Epithelial cell of proximal tubule (primary cell): ENCODE data around the gene IP6K1. TPM values are rescaled to one million over a fixed set of nuclear protein-coding genes. Genes with fewer than 3 reads are reported as not detected.

Experiments used
- DNase-seq: peaks from one replicate; pipeline ENCODE4 v3.0.0-alpha.2; 2011; ENCODE audit warnings: low read depth
- H3K4me3 ChIP-seq: 2 replicates; pipeline ENCODE4 v1.5.1; 2011; ENCODE audit warnings: low read depth, mild to moderate bottlenecking, low read length
- total RNA-seq: library from RNA; depleted of rRNA; stranded (reverse); fragments of >200 nt; gene quantifications from 2 replicates; pipeline ENCODE4 v1.2.3, GENCODE V29; 2015
- TF ChIP-seq, protein P1 (sequence below): conservative IDR thresholded peaks from 2 replicates; pipeline ENCODE4 v1.5.1; 2012; ENCODE audit warnings: low read depth, mild to moderate bottlenecking, low read length

Gene IP6K1
- total RNA-seq, 1 donor from 2014 or later: 27.5 TPM

DNA sequence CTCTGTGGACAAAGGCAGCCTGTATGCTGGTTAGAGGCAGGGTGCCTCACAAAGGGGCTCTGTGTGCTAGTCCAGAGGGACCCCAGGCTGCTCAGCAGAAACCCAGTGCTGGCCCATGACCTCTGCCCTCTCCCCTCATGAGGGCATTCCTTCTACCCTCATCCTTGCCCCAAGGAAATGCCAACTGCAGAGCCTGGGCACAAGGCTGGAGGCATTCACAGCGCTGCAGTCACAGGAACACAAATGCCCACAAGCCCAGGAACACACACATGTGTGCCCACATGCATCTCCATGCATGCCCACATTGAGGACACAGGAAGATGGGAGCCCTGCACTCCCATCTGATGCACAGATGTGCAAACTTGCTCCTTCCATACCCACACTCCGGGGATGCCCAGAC lies 20.5 kb upstream of the IP6K1 start:
- DNase-seq: no peak
- no peak overlapping the region for H3K4me3 ChIP-seq
- TF ChIP-seq, protein P1, sequence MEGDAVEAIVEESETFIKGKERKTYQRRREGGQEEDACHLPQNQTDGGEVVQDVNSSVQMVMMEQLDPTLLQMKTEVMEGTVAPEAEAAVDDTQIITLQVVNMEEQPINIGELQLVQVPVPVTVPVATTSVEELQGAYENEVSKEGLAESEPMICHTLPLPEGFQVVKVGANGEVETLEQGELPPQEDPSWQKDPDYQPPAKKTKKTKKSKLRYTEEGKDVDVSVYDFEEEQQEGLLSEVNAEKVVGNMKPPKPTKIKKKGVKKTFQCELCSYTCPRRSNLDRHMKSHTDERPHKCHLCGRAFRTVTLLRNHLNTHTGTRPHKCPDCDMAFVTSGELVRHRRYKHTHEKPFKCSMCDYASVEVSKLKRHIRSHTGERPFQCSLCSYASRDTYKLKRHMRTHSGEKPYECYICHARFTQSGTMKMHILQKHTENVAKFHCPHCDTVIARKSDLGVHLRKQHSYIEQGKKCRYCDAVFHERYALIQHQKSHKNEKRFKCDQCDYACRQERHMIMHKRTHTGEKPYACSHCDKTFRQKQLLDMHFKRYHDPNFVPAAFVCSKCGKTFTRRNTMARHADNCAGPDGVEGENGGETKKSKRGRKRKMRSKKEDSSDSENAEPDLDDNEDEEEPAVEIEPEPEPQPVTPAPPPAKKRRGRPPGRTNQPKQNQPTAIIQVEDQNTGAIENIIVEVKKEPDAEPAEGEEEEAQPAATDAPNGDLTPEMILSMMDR: no peak

DNA sequence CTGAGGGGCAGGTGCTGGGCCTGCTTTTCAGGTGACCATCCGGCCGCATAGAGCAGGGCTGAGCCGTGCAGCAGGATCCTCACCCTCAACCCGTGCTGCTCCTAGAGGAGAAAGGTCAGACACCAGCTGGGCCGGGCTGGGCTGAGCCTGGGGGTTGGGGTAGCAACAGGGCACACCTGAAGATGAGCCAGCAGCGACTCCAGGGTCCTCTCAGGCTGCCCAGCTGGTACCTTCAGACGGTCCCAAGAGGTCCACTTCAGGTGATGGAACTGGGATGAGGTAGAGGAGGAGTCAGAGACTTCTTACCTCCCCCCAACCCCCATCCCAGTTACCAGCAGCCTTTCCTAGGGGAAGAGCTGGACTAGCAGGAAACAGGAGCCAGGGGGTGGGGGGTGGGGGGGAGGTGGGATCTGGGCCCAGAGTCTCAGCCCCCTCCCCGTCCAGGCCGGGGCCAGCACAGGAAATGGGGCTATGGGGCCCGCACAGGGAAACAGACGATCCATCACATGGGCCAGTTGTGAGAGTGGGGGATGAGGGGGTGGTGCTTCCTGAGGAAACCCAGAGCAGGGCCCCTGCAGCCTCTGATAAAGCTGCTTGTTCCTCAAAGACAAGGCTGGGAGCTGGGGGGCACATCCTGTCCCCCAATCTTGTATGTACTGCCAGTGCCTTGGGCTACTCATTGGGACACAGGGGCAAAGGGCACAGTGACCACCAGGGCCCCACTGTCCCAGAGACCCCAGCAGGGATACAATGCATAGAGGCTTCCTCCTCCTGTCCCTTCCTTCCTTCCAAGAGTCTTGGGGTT lies 19.8 kb upstream of the IP6K1 start:
- no peak overlapping the region for H3K4me3 ChIP-seq
- DNase-seq: no peak
- TF ChIP-seq, protein P1: no peak

DNA sequence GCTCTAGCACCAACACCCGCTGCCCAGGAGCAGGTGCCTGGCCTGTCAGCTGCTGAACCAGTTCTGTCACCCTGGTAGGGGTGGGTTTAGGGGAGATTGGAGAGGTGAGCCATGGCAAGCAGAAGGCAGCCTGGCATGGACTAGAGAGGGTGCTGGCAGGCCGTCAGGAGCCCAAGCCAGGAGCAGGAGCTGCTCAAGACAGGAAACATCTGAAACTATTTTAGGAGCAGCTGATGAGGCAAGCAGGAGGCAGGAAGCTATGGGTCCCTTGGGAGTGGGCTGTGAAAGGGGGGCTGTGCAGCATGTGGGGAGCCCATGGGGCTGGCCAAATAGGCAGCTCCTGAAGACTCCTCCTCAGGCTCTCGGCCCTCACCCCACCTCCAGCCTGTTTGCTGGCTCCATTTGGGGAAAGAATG lies 19.0 kb upstream of the IP6K1 start:
- no peak overlapping the region for H3K4me3 ChIP-seq
- no peak for DNase-seq
- TF ChIP-seq, protein P1: no peak

DNA sequence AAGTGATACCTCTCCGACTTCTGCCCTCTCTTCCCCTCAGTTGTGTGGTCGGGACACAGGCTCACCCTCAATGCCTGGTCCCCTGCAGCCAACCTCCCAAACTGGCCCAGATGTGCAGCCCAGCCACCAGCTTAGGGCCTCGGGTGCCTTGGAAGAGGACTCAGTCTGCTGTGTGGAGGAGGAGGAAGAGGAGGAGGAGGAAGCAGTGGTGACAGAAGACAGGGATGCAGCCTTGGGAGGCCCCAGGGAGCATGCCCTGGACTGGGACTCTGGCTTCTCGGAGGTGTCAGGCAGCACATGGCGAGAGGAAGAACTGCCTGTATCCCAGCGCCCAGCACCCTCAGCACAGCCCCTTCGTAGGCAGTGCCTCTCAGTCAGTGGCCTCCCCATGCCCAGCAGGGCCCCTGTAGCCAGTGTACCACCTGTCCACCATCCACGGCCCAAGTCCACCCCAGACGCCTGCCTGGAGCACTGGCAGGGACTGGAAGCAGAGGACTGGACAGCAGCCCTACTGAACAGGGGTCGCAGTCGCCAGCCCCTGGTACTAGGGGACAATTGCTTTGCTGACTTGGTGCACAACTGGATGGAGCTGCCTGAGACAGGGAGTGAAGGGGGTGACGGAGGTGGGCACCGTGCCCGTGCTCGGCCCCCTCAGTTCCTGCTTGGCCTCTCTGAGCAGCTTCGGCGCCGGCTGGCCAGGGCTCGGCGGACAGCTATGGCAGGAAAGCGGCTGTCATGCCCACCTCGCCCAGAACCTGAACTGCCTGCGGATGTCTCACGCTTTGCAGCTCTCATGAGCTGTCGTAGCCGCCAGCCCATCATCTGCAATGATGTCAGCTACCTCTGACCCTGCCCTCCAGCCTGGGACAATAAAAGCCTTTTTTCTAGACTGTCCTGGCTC lies 18.0 kb upstream of the IP6K1 start:
- H3K4me3 ChIP-seq: no peak overlapping the region
- TF ChIP-seq, protein P1: no peak
- no peak for DNase-seq

DNA sequence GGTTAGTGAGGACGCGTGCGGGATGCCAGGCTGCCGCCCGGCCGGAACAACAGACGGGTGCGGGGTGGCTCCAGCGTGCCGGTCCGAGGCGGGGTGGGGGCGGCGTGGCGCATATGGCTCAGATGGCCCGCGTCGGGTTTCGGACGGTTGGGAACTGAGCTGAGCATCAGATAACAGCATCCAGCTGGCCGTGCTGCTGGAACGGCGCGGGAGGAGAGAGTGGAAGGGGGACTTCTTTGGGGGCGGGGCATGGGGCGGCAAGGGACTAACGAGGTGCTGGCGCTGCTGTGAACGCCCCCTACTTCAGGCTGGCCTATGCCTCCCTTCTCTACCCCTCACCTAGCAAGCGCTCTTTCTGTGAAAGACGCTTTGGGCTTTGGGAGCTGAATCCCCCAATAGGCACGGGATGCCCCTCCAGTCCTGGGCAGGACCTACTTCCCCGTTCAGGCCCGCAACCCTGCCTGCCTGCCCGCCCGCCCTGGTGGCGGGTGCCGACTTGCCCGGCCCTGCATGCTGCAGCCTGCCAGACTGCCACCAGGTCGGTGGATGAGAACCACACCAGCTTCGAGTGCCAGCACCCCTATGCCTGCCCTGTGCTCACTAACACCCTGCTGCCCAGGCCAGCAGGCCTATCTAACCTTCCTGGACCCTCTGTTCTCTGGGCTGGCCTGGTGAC lies 17.3 kb upstream of the IP6K1 start:
- DNase-seq: no peak

More for the DNA sequence above, 17.3 kb upstream of the IP6K1 start:
- TF ChIP-seq, protein P1: no peak
- H3K4me3 ChIP-seq: peak overlapping the region; percentile 93
